PC-9 (cell line): ENCODE results near the gene GPSM1.

Experiments used
- EZH2 ChIP-seq: fragments of 200-600 bp; sonication (generic); IDR thresholded peaks from 2 replicates; pipeline ENCODE4 v1.8.0; 2017; ENCODE audit warnings: antibody characterized with exemption, low read depth
- TF ChIP-seq, protein P1 (sequence below): fragments of 200-600 bp; sonication (generic); conservative IDR thresholded peaks from 2 replicates; pipeline ENCODE4 v1.6.1; 2017; ENCODE audit warnings: mixed run types, antibody characterized with exemption, mild to moderate bottlenecking, moderate library complexity

- TF ChIP-seq, protein P1, sequence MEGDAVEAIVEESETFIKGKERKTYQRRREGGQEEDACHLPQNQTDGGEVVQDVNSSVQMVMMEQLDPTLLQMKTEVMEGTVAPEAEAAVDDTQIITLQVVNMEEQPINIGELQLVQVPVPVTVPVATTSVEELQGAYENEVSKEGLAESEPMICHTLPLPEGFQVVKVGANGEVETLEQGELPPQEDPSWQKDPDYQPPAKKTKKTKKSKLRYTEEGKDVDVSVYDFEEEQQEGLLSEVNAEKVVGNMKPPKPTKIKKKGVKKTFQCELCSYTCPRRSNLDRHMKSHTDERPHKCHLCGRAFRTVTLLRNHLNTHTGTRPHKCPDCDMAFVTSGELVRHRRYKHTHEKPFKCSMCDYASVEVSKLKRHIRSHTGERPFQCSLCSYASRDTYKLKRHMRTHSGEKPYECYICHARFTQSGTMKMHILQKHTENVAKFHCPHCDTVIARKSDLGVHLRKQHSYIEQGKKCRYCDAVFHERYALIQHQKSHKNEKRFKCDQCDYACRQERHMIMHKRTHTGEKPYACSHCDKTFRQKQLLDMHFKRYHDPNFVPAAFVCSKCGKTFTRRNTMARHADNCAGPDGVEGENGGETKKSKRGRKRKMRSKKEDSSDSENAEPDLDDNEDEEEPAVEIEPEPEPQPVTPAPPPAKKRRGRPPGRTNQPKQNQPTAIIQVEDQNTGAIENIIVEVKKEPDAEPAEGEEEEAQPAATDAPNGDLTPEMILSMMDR: no peak
- TF ChIP-seq EZH2: no peak
These were observed 24.0 kb downstream of the GPSM1 start for GRCh38 chr9:136351252-136351800.
